Lower leg skin (tissue), 4 donors: ENCODE data around the gene KLK1. TPM values are rescaled to one million over a fixed set of nuclear protein-coding genes. Genes with fewer than 3 reads are reported as not detected.
A peak's percentile ranks its signal among the peaks of the same experiment; 100 is the strongest.

Experiments used
- DNase-seq, 2 donors: peaks; one replicate each; pipeline ENCODE4 v3.0.0-alpha.2; 2019; ENCODE audit warnings: low spot score in 2 of 2
- H3K4me3 ChIP-seq: fragments of 200-600 bp; sonication (generic); 2 replicates; pipeline ENCODE4 v1.5.1; 2017; ENCODE audit warnings: mild to moderate bottlenecking, low read depth; ENCODE audit not compliant: poor library complexity, severe bottlenecking
- POLR2A ChIP-seq, 2 donors: fragments of 450-650 bp; IDR thresholded peaks; one replicate each; pipeline ENCODE4 v1.6.1; 2016 to 2017; ENCODE audit warnings: antibody characterized with exemption in 2 of 2, mild to moderate bottlenecking in 1 of 2, moderate library complexity in 1 of 2
- WGBS, 2 donors: methylation state at CpG; one replicate each; pipeline ENCODE4 v1.1.5; 2018; 5-methylcytosine and 5-hydroxymethylcytosine counted together
- intact Hi-C: fragments of 100-400 bp; cut with DNase I; formaldehyde crosslinking; loops from one replicate; pipeline ENCODE4 v1.15.0; 2023; ENCODE audit warnings: low total_unique reads
- total RNA-seq, 4 donors: library from RNA; depleted of rRNA; stranded (reverse); fragments of >200 nt; gene quantifications; one replicate each; pipeline ENCODE4 v1.1.0, GENCODE V29; 2016
- TF ChIP-seq, protein P1 (sequence below), 3 donors: fragments of 450-650 bp; IDR thresholded peaks; one replicate each; pipeline ENCODE4 v1.5.1; 2016; ENCODE audit warnings: antibody characterized with exemption in 3 of 3, mild to moderate bottlenecking in 3 of 3, moderate library complexity in 2 of 3

Gene KLK1
- total RNA-seq, 4 donors from 2014 or later, result 35.9 to 49.9 (median 46.6) TPM

DNA sequence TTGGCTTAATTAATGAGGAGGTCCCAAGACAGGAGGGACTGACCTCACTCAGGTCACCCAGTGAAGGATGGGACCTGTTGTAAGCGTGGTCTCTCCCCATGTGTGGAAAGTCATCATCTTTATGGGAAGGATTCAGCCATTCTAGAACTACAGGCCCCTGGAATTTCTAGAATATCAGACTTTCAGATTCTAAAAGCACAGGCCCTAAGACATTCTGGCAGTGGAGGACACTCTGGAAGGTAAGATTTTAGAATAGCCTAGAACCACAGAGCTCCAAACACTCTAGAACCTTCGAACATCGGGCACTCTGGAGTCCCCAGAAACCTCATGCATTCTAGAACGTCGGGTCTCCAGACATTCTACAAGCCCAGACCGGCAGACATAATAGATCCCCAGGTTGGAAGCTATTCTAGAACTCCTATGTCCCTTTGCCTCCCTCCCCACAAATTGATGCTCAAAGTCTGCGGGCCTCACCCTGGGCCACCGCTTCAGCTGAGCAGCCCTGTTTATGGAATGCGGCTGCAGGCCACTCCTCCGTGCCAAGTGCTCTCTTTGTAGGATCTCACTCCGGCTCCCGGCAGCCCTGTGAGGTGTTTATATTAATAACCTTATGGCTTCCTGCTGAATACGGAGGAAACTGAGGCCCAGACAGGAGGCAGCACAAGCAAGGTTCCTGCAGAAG lies 11.7 kb upstream of the KLK1 start:
- intact Hi-C loops, result no loop called here
- no peak for DNase-seq
- H3K4me3 ChIP-seq, result peak overlapping the region; percentile 17
- TF ChIP-seq, protein P1, sequence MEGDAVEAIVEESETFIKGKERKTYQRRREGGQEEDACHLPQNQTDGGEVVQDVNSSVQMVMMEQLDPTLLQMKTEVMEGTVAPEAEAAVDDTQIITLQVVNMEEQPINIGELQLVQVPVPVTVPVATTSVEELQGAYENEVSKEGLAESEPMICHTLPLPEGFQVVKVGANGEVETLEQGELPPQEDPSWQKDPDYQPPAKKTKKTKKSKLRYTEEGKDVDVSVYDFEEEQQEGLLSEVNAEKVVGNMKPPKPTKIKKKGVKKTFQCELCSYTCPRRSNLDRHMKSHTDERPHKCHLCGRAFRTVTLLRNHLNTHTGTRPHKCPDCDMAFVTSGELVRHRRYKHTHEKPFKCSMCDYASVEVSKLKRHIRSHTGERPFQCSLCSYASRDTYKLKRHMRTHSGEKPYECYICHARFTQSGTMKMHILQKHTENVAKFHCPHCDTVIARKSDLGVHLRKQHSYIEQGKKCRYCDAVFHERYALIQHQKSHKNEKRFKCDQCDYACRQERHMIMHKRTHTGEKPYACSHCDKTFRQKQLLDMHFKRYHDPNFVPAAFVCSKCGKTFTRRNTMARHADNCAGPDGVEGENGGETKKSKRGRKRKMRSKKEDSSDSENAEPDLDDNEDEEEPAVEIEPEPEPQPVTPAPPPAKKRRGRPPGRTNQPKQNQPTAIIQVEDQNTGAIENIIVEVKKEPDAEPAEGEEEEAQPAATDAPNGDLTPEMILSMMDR (IDR thresholded peaks at IDR 0.05), result no peak
- TF ChIP-seq POLR2A (IDR thresholded peaks at IDR 0.05), result no peak
- WGBS, 2 donors, result 25 to 28% methylated on average over 13 of the region's 13 CpGs

DNA sequence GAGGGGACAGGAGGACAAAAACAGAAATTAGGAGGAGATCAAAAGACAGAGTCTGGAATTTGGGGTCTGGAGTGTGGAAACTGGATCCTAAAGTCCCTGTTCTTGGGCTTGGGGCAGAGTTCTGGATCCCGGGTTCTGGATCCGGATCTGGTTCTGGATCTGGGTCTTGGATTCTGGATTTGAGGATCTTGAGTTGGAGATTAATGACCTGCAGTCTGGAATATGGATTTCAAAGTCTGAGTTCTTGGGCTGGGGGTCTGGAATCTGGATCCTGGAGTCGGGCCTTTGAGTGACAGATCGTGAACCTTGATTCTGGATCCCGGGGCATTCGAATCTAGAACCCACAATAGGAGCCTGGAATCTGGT lies 10.2 kb upstream of the KLK1 start:
- no peak for DNase-seq
- no peak overlapping the region for H3K4me3 ChIP-seq
- TF ChIP-seq POLR2A (IDR thresholded peaks at IDR 0.05), result no peak
- TF ChIP-seq, protein P1 (IDR thresholded peaks at IDR 0.05), result no peak
- 91% methylated on average over 6 of the region's 6 CpGs for WGBS, 2 donors
- intact Hi-C loops, result no loop called here

DNA sequence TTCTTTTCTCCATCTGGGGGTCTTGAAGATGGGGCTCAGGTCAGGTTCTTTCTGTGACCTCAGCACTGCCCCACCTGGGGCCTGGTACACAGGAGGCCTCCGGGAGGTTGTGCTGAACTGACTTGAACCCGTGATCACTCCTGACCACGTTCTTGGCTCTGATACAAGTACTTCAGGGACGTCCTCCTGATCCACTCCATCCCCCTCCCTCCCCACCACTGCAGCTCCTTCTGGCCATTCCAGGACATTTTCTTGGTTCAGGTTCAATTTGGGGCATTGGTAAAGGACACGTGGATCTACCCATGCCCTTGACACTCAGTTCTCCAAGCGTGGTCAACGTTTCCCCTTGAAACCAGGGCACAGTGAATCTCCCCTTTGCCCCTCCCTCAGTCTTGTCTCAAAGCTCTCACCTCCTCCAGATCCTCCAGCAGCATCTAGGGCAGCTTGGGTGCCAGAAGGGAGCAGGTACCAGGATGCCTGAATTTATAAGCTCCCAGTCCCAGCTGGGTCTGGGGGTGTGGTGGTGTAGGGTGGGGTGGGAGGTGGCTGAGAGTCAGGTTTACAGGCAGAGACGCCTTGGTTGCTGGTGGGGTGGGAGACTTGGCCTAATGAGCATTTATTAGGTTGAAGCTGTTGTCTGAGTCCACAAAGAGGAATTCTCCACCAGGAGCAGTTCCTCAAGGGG lies 9.7 kb upstream of the KLK1 start, which contains the start of gene KLK15:
Gene KLK15, minus strand, starts transcription at position 458 of the 685 bp plus-strand sequence. CDS start 2,082 bp downstream, outside the sequence.
- intact Hi-C loops, result no loop called here
- WGBS, 2 donors, result 69% methylated on average over 8 of the region's 8 CpGs
- TF ChIP-seq, protein P1 (IDR thresholded peaks at IDR 0.05), result no peak
- TF ChIP-seq POLR2A (IDR thresholded peaks at IDR 0.05), result no peak
- DNase-seq, result no peak
- H3K4me3 ChIP-seq, result no peak within 1 kb of the TSS

DNA sequence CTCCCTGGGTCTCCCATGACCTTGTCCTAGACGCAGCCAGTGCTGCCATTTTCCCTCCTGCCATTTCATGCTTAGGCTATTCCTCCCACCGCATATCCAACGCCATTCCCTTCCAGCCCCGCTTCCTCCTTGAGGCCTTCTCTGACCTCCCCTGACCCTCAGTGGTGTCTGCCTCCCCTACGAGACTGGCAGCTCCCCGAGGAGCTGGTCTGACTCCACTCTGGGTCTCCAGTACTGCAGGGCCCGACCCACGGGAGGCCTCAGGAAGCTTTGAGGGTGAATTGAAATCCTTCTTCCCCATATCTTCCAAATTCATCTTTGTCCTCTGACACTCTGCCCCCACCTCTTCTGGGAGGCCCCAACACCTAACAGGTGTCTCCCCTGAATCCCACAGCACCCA lies 9.1 kb upstream of the KLK1 start:
- intact Hi-C loops, result no loop called here
- no peak overlapping the region for H3K4me3 ChIP-seq
- DNase-seq, result no peak
- no peak for TF ChIP-seq POLR2A (IDR thresholded peaks at IDR 0.05)
- TF ChIP-seq, protein P1 (IDR thresholded peaks at IDR 0.05), result no peak
- 87 to 91% methylated on average over 8 of the region's 8 CpGs for WGBS, 2 donors

DNA sequence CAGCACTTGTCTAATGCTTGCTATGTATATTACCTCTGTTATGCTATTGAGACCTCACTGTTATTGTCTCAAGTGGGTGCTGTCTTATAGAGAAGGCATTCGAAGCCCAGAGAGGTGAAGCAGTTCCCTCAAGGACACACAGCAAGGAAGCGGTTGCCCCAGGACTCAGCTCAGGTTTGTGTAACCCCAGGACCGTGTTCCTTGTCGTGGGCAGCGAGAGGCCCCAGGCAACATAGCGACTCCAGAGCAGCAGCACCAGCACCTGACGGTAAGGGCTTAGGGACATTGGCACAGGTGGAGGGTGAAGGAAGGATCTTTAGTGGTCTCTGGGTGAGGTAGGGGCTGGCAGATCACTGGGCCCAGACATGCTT lies 7.4 kb upstream of the KLK1 start:
- no peak for DNase-seq
- TF ChIP-seq POLR2A (IDR thresholded peaks at IDR 0.05), result no peak
- TF ChIP-seq, protein P1 (IDR thresholded peaks at IDR 0.05), result no peak
- WGBS, 2 donors, result 70 to 79% methylated on average over 7 of the region's 7 CpGs

More for the DNA sequence above, 7.4 kb upstream of the KLK1 start:
- H3K4me3 ChIP-seq, result no peak overlapping the region
- intact Hi-C loops, result no loop called here
